Stimulated activated CD8-positive, alpha-beta memory T cell treated with anti-CD3 and anti-CD28 coated beads, Interleukin-4, amount 100 ng/mL, for 4 hours (primary cell): Measurements from ENCODE around the gene GSTT2B.
"Not testable (repeated sequence)": the region's sequence is repeated elsewhere in the genome, so short reads cannot be mapped to it uniquely, and the experiment has no call there.

ENCODE experiments used
- DNase-seq, 2 donors: peaks; one replicate each; pipeline ENCODE4 v3.0.0-alpha.2; 2020; ENCODE audit warnings: low read depth in 2 of 2, low spot score in 1 of 2

GSTT2B gene, protein sequence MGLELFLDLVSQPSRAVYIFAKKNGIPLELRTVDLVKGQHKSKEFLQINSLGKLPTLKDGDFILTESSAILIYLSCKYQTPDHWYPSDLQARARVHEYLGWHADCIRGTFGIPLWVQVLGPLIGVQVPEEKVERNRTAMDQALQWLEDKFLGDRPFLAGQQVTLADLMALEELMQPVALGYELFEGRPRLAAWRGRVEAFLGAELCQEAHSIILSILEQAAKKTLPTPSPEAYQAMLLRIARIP

DNA sequence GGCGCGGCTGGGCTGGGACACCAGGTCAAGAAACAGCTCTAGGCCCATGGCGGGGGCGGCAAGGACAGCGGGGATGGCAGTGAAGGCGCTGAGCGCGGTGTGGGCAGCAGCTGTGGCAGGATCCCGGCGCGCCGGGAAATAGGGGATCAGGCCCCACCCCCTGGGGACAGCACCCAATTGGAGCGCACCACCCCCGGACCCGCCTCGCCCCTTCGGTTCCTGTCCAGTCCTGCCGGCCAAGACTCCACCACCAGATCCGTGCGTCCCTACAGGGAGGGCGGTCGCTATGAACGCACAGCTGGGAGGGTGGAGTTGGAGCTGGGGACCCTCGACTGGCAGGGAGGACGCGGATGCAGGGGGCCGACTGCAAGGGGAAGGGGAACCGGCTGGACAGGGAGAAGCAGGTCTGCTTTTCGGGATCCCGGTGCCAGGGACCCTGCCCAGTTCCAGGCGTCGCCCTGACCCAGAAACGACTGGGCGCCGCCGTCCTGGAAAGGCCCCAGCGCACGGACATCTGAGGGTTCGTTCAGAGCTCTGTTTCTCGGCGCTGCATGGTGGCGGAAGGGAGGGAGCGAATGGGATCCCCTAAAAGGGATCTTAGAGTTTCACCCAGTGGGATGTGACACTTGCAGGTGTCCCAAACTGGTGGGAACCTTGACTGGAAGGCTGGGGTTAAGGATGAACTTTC lies at the start of gene GSTT2B:
TSS of gene GSTT2B (minus strand) at position 112 of the 688 bp plus-strand sequence. CDS start at position 48, 64 bp downstream.
- not testable (repeated sequence) for DNase-seq

DNA sequence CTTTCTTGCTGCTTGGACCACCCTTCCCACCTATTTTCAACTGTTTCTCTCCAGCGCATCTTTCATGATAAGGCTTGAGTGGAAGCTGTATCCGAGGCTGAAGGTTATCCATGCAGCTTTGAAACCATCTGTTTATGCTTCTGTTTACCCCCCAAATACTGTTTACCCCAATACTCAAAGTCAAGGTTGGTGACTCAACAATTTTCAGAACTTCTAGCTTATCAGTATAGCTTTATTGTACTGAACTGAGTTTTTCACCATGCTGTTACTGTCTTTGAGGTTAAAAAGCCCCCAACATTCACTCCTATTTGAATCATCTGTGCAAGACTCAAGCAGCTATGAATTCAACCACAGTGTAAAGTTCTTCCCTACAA lies 49.0 kb upstream of the GSTT2B start:
- DNase-seq, result no peak

DNA sequence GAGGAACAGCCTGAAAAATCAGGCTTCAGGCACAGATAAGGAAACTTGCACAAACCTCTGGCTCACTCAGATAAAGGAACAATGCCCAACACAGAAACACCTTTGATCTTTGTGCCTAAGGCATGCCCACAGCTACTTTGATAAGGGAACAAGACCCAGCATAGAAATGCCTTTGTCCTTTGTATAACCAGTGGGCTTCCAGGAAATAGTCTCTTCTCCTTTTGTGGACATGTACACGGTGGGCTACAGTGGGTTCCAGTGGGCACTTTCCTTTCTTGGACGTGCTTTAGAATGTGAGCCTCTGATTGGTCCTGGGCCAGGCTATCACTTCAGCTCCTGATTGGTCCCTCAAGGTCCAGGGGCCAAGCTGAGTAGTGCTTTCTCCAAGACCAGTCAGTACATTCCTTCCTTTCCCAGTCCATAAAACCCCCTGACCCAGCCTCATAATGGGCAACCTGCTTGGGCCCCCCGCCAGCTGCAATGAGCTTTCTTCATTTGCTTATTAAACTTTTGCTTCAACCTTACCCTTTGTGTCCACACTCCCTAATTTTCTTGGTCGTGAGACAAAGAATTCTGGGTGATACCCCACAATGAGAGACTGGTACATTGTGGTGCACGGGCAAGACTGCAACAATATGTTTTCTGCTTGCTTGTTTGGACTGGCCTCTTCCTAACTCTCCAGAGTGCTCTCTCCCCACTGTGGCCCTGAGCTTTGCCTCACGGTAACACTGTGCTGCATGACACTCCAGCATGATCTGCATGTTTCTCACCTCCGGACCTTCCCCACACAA lies 48.4 kb upstream of the GSTT2B start:
- DNase-seq, result no peak

DNA sequence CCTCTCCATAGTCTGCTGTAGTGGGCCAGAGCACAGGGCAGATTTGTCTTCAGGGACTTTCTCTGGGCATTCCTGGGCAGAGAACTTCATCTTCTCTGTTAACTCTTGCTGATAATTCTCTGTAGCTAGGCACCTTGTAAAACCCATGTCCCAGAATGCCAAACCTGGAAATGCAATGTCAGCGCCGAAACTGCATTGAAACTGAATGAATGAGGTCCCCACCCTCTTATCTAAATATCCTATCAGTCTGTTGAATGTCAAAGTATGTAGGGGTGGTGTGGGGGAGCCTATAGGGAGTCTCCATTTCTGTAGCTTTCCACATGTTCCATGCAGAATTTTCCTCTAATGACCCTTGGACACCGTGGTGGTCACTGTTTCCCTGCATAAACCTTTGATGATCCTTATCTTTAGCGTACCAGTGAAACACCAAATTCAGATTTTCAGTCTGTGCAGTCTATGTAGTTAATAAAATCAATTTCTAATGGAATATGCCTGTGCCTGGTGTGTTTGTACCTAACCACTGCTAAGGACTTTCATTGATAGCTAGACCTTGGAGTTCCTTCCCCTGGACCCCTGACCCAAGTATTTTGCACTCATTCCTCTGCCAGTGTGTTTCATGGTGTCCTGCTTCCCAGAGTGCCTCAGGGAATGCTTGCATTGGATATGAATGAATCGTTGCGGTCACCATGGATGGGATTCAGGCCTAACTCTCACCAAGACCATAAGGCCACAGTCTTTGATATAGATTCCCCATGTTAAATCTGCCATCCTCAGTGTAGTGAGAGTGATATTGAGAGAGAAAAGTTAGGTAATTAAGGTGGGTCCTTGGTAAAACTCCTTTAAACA lies 47.6 kb upstream of the GSTT2B start:
- DNase-seq, result no peak

DNA sequence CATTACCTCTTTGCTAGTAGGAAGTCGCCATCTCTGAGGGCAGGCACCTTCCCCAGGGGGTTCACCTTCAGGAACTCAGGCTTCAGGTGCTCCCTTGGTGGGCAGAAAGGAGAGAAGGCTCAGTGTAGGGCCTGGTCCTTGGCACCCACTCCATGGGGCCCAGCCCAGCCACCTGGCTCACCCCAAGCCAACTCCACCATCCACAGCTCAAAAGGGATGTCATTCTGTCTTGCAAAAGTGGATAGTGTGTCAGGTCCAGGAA lies 47.0 kb upstream of the GSTT2B start:
- no peak for DNase-seq

DNA sequence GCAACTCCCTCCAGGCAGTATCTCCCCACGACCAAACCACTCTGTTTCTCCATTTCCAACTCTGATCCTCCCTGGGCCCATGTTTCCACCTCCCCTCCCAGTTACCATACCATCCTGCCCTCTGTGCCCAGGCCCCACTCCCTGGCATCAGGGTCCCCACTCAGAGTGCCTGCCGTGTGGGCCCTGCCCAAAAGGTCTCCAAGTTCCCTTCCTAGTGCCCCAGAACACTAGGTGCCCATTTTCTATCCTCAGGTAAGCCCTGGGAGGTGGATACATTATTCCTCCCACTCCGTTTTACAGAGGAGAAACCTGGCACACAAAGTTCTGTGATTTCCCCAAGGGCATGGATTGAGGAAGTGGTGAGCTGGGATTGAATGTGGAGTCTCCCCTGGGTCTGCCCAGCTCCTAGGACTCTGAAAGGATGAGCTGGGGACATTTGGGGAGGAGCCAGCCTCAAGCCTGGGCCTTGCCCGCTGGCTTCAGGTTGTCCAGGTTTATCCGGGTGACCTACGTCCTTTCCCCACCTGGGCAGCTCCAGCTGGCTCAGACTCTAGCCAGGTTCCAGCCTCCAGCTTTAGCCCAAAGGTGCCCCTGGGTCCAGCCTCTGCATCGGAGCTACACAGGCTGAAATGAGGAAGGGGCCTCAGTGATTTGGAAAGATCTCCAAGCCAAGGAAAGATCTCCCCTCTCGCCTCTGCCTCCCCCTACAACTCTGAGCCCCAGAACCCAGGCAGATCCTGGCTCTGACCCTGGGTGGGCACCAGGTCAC lies 46.4 kb upstream of the GSTT2B start:
- DNase-seq, result no peak

DNA sequence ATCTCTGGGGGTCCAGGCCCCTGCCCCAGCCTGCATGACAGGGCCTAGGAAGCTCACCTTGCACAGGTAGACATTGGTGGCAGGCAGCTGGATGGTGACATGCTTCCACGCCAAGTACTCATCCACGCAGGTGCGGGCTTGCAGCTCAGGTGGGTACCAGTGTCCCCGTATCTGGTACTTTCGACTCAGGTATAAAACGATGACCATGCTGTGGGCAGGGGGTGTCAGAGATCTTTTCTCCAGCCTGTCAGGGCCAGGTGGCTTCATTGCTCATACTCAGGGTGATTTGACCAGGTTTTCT lies 45.9 kb upstream of the GSTT2B start:
- no peak for DNase-seq

DNA sequence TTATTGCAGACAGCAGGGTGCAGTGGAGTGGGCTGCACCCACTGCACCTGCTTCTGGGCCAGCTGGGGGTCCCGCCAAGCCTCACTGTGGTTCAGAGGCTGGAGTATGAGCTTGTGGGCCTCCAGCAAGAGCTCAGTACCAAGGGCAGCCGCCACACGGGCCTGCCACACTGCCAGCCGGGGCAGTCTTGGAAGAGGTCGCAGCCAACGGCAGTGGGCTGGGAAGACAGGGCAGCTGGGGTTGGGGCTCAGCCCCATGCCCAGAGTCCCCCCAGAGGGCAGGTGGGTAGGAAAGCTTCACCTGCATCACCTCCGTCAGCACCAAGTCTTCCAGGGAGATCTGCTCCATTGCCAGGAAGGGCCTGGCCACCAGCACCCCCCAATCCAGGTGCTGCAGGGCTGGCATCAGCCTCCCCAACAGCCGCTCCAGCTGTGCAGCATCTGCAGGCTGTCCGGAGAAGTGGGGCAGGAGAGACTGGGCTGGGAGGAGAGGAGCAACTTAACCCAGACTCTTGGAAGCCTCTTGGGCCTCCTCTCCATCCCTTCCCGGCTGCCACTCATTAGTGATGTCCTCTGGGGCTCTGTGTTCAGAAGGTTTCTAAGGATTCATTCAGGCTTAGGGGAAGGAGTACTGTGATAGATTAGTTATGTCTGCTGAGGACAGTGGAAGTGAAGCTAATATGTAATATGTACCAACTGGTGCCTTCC lies 45.4 kb upstream of the GSTT2B start:
- DNase-seq, result no peak

DNA sequence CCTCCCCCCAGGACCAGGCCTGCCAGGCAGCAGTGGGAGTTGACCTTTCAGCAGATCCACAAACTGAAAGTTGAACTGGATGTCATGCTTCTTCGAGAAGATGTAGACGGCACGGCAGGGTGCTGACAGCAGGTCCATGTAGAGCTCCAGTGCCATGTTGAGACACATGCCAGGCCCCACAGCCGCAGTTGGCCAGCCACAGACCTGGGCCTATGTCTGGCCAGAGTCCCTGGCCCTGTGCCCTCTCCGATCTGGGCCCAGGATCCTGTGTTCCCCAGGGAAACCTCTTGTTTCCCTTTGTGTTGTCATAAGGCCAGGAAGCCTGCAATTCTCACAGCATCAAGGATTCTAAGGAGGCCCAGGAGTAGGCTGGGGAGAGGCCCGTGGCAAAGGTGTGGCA lies 44.2 kb upstream of the GSTT2B start, which contains the start of gene GSTT4:
TSS of gene GSTT4 (minus strand) at position 253 of the 400 bp plus-strand sequence. CDS start at position 156, 97 bp downstream.
- DNase-seq, result no peak

DNA sequence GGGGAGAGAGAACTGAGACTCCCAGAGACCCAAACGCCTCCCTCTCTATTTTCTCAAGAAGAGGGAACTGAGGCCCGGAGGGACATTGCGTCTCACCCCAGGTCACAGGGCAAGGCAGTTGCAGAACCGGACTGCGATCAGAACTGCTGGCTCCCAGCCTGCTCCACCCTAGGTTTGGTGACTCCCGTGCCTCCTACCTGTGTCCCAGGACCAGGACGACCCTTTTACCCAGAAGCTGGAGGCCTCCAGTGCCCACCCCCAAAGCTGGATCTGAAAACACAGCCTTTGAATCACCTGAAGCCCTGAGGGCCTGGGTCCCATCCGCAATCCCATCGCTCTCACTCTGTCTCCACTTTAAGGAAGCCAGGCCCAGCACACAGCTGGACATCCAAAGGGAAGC lies 42.9 kb upstream of the GSTT2B start:
- DNase-seq, result no peak

DNA sequence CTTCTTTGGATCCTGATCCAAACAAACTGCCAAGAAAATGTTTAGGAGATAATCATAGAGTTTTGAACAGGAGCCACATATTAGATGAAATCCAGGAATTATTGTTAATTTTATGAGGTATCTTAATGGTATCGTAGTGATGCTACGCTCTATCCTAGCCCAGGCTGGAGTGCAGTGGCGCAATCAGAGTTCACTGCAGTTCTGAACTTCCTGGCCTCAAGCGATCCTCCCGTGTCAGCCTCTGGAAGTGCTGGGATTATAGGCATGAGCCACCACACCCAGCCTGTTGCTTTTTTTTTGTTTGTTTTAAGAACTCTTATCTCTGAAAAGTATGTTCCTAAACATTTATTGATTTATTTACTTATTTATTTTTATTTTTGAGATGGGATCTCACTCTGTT lies 41.9 kb upstream of the GSTT2B start:
- no peak for DNase-seq

DNA sequence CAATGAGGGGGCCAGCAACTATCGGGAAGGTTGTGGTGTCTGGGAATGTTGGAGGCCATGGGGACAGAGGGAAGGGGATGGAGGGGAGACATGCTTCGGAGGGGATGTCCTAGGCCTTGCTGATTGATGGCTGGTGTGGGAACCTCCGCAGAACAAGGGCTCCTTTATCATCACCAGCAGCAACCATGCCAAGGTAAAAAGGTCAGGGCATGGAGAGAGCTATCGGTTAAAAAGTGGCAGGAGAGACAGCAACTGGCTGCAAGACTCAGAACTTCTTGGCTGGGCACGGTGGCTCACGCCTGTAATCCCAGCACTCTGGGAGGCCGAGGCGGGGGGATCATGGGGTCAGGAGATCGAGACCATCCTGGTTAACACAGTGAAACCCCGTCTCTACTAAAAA lies 41.3 kb upstream of the GSTT2B start:
- DNase-seq, result no peak

DNA sequence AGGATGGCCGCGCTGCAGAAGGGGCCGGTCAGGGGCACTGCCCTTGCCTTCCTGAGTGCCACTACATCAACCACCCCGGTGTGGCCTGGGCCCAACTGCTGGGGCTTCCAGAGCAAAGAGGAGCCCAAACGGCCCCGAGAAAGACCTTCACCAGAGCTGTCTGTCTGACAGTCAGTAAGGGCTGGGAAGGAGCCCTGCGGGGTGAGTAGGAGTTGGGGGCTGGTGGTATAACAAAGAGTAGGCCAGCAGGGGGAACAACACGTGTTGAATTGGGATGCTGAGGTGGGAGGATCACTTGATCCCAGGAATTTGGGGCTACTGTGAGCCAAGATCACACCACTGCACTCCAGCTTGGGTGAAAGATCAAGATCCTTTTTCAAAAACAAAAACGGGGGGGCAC lies 40.3 kb upstream of the GSTT2B start:
- DNase-seq, result no peak

DNA sequence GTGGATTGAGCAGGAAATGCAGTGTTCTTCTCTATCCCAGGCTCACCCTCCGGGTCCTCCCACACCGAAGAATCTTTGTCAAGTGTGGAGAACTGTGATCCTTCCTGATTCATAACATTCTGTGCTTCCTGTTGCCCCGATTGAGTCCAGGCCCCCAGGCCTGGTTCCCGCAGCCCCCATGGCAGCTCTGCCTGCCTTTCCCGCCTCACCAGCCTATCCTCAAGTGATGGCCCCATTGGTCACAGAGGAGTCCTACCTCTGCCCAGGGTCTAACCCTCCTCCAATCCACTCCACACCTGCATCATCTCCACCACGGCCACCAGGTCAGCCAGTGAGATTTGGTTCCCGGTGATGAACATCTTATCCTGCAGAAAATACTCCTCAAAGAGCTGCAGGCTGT lies 38.8 kb upstream of the GSTT2B start:
- DNase-seq, result not testable (repeated sequence)

DNA sequence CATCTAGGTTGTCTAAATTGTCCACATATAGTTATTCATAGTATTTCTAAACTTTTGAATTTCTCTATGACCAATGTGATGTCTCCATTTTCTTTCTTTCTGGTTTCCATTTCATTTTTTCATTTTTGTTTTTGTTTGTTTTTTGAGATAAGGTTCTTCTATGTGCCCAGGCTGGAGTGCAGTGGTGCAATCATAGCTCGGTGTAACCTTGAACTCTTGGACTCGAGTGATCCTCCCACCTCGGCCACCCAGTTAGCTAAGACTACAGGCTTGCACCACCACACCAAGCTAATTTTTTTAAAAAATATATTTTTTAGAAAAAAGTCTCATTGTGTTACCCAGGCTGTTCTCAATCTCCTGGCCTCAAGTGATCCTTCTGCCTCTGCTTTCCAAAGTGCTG lies 36.1 kb upstream of the GSTT2B start:
- no peak for DNase-seq

DNA sequence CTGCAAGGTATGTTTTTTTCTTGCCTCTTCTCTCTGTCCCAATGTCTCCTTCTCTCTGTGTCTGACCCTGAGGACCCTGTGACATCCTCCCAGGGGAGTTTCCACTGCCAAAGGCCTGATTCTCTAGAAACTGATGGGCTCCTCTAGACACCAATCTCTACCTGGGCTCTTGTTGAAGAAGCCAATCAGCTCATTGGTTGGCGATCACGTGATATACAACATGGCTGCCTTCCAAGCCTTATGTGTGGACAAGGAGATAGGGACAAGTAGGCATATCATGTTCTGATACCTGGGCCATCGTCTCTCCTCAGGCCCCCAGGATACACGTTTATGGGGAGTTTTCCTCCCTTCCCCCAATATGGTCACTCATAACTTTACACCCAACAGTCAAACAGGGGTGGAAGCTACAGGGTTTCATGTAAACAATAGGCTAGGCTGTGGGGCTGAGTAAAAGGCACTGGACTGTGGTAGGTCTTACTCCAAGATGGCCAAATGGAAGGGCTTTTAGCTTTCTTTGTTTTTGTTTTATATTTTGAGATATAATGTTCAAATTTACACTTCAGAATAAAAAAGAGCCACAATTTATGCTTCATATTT lies 32.7 kb upstream of the GSTT2B start:
- not testable (repeated sequence) for DNase-seq

DNA sequence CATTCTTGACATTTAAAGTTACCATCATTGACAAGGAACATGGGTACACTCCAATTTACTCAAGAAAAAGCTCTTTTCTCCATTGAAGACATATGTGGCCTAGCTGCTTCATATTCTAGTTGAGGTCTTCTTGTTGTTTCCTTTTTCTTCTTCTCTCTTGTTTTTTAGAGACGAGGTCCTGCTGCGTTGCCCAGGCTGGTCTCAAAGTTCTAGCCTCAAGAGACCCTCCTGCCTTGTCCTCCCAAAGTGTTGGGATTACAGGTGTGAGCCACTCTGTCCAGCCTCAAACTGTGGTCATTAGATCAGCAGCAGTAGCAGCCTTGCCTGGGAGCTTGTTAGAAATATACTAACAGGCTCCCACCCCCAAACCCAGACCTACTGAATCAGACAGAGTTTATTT lies 32.1 kb upstream of the GSTT2B start:
- not testable (repeated sequence) for DNase-seq

DNA sequence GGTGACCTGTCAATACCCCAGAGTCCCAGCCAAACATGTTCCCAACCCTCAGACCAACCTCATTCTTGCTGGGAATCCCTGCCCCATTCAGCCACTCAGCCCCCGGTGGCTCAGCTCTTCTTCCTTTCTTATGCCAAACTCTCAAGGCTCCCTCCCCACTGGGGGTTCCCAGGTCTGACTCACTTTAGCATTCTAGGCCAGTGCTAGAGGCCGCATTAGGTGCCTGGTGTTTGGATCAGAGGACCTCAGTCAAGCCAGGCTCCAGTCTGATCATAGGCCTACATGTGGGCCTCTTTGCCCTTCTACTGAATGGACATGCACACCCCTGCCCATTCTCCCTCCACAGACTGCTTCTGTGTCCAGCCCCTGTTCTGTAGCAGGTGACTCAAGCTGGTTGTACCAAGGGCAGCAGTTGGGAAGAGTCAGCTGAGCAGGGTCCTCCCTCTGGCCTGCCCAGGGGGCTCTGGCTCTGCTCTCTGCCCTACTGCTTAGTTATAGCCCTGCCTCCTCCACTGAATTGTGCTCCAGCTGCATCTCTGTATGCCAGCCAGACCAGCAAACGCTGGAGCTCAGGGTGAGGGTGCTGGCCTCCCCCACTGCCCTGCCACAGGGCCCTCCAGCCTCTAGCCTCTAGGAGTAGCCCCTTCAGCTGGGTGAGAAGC lies 28.7 kb upstream of the GSTT2B start:
- DNase-seq, result not testable (repeated sequence)

DNA sequence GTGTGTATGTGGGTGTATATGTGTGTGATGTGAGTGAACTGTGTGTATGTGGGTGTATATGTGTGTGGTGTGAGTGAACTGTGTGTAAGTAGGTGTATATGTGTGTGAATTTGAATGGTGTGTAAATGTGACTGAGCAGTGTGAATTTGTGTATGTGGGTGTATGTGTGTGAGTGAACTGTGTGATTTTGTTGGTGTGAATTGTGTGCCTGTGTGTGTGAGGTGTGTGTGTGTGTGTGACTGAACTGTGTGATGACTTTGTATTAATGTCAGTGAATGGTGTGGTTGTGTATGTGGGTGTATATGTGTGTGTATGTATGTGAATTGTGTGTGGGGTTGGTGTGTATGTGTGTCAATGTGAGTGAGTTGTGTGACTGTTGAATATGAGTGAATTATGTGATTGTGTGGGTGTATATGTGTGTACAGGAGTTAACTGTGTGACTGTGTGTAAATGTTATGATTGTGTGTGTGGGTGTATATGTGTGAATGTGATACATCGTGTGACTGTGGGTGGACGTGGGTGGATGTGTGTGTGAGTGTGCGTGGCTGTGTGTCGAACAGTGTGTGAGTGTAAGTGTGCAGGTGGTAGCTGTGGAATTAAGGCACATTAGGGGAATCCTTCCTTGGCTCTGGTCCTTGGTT lies 25.7 kb upstream of the GSTT2B start:
- DNase-seq, result not testable (repeated sequence)
